ENCODE results near the gene EPN2.

The EPN2 gene

DNA sequence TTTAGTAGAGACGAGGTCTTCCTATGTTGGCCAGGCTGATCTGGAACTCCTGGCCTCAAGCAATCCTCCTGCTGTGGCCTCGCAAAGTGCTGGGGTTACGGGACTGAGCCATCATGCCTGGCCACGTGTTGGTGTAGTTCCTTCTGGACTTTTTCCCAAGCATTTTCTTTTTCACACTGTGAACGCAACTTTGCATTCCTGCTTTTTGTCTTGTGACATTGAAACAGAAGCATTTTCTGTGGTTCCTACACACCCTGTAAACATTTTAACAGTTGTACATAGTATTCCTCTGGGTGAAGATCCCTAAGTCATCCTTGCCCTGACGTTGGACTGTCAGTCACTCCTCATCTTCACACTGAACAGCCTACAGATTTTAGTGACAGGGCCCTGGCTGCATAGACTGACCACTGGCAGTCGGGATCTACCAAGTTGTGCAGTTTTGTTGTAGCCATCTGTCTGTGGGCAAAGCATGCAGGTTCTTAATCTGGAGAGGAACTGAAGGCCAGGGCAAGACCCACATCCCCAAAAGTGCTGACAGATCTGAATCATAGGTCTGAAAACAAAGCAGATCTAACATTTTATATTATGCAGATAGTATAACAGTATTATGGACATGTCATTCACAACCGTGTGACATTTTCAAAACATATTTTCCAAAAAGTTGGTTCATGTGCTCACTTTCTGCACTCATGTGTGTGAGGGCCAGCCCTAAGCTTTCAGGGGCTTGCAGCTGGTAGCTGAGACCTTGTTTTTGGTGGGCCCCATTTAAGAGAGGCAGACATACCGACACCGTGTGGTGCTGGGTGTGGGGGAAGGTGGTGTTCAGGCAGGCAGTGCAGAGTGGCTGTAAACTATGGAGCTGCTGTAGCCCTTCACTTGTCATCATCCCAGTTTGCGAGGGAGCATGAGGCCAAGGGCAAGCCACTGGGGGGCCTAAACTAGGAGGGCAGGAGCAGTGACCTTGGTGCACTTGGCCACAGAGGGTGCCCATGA lies 59.9 kb downstream of the EPN2 start:
- DNase-seq: no peak

- DNase-seq: no peak
These were observed 61.5 kb downstream of the EPN2 start for GRCh38 chr17:19298569-19299213.

GRCh38 chr17:19299214-19299747 lies 62.1 kb downstream of the EPN2 start:
- no peak for DNase-seq

DNA sequence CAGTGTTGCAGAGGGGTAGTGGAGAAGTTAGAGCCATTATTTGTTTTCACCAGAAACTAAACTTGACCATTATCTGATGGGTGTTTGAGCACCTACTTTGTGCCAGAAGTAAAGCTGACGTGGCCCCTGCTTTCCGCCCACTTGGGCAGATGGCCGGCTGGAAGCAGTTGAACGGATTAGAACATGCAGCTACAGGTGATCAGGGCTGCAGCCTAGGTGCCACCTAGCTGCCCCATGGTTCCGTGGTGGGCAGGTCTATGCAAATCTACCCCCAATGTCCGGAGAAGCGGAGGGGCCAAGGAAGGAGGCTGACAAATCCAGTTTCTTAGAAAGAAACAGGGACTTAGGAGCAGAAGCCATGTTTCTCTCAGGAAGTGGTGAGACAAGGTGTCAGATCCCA lies 62.7 kb downstream of the EPN2 start:
- DNase-seq: no peak

- no peak for DNase-seq
These were observed 64.2 kb downstream of the EPN2 start for GRCh38 chr17:19301274-19301951.

- no peak for DNase-seq
These were observed 64.8 kb downstream of the EPN2 start for GRCh38 chr17:19301973-19302372.

DNA sequence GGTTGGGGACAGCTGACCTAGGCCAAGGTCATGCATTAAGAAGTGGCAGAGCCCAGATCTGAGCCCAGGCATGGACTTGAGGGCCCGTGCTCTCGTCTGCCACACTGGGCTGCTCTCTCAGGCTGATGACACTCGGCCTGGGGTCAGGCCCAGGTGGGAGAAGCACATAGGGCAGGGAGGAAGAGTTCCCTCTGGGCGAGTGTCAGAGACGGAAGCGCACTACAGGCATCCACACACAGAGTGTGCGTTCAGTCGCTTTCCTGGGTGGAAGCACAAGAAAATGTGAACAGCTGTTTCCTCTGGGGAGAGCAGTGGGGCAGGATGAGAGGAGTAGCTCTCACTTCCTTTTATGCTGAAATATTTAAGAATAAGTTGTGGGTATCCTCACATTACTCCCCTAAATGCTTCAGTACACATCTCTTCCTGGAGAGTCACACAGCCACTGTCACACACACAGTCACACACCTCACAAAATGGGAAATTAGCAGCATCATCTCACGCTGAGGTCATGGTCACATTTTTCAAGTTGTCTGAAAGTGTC lies 65.7 kb downstream of the EPN2 start:
- DNase-seq: peak; percentile 21

DNA sequence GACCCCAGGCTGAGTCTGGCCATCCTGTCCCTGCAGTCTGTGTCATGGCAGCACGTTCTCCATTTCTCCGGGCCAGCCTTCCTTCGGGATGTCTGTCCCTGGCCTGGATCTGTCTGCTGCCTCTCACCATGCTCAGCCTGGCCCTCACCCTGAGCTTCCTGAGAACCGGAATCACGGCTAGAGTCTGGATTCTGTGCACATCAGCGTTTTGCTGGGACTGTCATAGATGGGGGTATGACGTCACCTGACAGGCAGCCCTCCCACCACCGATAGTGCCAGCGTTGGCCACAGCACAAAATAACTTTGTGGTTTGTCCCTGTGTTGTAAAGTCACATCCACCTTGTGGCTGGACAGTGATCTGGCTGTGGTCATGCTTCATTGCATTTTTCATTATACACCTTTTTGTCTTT lies 66.2 kb downstream of the EPN2 start:
- peak; percentile 18 for DNase-seq

GRCh38 chr17:19304209-19304608 lies 67.0 kb downstream of the EPN2 start:
- peak; percentile 84 for DNase-seq

GRCh38 chr17:19304751-19305150 lies 67.6 kb downstream of the EPN2 start:
- DNase-seq: no peak

GRCh38 chr17:19305256-19305655 lies 68.1 kb downstream of the EPN2 start:
- peak; percentile 61 for DNase-seq

- DNase-seq: peak; percentile 10
These were observed 68.6 kb downstream of the EPN2 start for GRCh38 chr17:19305761-19306159.

- DNase-seq: peak; percentile 77
These were observed 69.3 kb downstream of the EPN2 start for GRCh38 chr17:19306160-19307111.

DNA sequence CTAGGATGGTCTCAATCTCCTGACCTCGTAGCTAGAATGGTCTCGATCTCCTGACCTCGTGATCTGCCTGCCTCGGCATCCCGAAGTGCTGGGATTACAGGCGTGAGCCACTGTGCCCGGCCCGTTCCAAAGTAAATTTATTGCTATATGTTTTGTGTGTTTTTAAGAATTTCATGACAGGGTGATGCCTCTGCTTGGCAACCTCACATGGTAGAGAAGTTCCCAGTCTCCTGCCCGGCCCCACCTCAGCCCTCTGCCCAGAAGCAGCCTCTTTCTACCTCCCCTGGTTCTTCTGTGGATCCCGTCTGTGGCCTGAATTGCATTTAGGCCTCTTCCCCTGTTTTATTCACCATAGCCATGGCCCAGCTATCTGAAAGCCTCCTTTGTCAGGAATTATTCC lies 70.4 kb downstream of the EPN2 start:
- DNase-seq: no peak

- no peak for DNase-seq
These were observed 71.2 kb downstream of the EPN2 start for GRCh38 chr17:19308398-19308797.

DNA sequence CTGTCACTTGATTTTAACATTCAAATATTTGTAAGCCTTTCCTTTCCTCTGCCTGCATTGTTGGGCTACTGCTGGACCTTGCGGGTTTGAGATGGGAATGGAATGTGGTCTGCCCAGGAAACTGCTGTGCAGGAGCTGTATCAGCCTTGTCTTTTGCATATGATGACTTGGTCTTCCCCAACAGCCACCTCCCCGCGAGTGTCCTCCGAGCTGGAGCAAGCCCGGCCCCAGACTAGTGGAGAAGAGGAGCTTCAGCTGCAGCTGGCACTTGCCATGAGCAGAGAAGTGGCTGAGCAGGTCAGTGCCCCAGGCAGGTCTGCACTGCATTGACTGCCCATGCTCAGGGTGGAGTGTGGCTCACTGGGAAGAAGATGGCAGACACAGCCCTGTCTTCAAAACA lies 72.5 kb downstream of the EPN2 start:
- DNase-seq: no peak

DNA sequence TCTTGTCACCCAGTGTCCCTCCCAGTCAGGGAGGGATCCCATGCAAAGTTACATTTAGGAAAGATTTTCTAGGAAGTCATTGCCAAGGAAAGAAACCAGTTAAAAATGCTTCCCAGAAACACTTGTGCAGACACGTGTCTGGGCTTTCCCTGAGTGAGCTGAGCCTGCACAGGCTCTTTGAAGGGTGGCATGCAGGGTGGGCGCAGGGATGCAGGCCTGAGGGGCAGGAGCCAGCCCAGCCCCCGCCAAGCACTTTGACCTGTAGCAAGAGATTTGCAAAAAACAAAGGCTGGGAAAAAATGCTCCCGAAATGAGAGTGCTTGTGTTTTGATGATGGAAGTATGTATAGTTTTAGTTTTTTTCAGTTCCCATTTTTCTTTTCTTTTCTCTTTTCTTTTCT lies 73.0 kb downstream of the EPN2 start:
- DNase-seq: no peak

- no peak for DNase-seq
These were observed 73.8 kb downstream of the EPN2 start for GRCh38 chr17:19311016-19311415.

GRCh38 chr17:19311421-19312215 lies 74.5 kb downstream of the EPN2 start:
- peak; percentile 41 for DNase-seq

DNA sequence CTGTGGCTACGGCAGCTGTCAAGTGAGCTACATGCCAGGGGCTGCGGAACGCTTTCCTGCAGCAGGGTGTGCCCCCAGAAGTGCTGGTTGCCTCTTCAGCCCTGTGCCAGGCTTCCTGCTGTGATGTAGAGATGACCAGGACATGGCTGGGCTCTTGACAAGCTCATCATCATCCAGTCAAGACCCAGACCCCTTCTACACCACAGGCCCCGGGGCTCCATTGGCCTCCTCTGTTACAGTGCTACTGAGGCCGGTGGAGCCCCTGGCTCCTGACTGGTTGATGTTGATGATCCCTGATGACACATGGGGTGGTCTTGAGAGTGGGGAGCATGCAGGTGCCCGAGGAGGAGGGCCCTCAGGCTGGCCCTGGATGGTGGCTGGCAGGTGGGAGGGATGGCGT lies 75.2 kb downstream of the EPN2 start:
- DNase-seq: no peak

Data from hematopoietic multipotent progenitor cell treated with erythropoietin and hydrocortisone succinate and interleukin-3 and kit ligand, for 4 days (in vitro differentiated cells).